HG02840 (cell line): Measurements from ENCODE around the gene FGFRL1.
"Not testable (repeated sequence)": the region's sequence is repeated elsewhere in the genome, so short reads cannot be mapped to it uniquely, and the experiment has no call there.

Experiments
- ATAC-seq: cut with Tn5 transposase; IDR thresholded peaks from one replicate; pipeline ENCODE4 v1.9.1; 2021; ENCODE audit warnings: mild to moderate bottlenecking, moderate library complexity, moderate number of reproducible peaks; ENCODE audit not compliant: unreplicated experiment, low FRiP score

Gene FGFRL1

DNA sequence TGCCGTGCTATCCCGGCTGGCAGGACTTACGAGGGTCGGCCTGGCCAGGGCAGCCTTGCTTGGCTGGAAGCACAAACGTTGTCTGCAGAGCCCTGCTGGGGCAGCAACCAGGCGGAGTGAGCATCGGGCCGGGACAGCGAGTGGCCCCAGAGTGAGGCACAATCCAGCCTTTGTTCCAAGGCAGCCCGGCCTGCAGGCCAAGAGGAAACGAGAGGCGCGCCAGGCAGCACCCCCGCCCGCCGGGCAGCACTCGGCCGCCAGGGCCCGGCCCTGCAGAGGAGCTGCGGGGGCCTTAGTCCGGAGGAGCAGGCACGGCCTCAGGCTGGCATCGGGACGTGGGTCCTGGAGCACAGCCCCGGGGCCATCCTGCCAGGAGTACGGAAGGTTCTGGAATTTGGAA is 24.1 kb downstream of the FGFRL1 start:
- ATAC-seq = no peak

DNA sequence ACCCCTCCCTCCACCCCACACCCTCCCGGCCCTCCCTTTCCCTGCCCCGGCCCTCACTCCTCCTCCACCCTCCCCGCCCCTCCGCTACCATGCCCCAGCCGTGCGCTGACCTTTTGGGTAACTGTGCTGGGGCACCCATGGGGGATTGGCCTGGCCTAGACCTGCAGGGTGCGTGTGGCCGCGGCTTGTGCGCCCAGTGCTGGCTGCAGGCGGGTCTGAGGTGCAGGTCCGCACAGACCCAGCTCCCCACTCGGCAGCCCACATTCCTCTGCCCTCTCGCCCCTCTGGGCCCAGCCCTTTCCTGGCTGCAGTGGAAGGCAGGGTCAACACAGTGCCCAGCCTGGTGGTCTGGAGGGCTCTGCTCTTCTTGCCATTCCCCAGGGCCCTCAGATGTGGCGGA is 24.7 kb downstream of the FGFRL1 start:
- no peak for ATAC-seq

DNA sequence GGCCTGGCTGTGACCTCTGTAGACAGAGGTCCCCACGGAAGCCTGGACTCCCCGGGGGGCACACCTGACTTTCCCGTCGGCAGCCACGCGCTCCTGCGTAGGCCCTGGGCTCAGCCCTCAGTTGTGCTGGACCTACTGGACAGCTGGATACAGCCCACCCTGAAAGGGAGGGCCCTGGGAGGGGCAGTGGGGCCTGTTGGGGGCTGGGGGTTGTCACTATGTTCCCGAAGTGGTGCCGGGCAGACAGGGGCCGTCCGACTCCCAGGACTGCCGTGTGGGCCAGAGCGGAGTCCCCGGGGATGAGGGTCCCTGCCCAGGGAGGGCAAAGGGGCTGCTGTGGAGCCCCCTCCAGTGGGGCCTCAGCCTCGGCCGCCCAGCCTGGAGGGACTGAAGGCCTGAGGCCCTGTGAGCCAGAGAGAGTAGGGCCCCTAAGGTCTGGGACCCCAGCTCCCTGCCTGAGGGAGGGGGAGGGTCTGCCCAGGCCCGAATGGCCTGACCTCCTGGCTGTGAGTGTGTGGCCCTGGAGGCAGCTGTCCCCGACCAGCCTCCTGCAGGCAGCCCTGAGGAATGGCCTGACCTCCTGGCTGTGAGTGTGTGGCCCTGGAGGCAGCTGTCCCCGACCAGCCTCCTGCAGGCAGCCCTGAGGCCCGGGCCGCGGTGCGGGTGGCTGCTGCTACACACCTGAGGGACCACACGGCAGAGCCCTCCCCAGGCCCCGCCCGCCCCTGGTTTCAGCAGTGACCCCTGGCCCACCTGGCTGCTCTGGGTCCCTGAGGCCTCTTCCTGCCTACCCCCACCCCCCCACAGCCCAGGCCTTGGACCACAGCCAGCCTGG is 25.8 kb downstream of the FGFRL1 start:
- no peak for ATAC-seq

DNA sequence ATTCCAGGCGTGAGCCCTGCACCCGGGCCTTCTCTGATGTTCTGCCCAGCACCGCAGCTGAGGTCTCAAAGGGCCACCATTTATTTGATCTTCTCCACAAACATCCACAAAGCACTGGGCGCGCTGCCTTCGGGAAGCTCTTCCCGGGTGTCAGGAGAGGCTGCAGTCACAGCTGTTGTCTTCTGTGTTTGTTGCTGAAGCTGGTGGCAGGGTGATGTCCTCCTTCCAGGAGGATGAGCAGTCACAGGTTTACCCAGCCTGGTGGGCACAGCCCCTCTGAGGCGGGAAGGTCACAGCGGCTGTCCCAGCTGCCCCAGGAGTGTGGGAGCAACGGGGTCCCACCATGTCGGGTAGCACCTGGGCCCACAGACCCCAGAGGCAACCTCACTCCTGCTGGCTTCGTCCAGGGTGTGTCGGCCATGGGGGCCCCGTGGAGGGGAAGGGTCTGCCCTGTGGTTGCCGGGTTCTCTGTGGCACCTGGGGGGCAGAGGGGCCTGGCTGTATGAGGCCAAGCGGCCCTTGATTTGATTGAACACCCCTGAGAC is 27.6 kb downstream of the FGFRL1 start:
- ATAC-seq = no peak

DNA sequence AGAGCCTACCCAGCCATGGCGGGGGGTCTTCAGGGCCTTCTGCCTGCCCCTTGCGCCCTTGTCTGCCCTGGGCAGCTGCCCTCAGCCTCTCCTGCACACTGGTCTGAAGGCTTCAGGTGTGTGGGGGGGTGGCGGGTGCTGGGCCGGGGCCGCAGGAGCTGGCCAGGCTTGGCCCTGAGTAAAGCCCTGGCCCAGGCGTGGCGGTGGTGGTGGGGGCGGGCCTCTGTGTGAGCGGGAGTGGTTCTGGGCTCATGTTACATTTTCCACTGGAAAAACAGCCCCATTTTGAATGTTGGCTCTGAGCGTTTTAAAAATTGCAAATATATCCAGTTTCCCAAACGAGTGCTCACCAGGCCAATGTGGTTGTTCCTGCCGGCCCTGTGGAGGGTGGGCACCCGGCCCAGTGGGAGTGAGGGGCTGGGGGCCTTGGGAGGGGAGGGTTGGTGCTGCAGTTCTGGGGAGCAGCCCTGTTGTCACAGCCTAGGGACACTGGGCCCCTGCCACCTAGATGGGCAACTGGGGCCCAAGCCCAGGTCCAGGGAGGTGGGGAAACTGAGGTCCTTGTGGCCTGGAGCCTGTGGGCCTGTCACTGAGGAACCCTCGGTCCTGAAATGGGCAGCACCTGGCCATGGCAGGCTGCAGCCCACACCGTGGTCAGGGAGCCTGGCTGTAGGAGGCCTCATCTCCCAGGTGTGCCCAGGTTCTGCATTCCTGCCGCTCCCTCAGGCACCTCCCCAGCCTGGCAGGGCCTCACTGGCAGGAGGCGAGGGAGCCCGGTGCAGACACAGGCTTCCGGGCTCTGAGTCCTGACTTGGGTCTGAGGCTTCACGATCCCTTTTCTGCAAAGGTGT is 28.3 kb downstream of the FGFRL1 start:
- no peak for ATAC-seq

DNA sequence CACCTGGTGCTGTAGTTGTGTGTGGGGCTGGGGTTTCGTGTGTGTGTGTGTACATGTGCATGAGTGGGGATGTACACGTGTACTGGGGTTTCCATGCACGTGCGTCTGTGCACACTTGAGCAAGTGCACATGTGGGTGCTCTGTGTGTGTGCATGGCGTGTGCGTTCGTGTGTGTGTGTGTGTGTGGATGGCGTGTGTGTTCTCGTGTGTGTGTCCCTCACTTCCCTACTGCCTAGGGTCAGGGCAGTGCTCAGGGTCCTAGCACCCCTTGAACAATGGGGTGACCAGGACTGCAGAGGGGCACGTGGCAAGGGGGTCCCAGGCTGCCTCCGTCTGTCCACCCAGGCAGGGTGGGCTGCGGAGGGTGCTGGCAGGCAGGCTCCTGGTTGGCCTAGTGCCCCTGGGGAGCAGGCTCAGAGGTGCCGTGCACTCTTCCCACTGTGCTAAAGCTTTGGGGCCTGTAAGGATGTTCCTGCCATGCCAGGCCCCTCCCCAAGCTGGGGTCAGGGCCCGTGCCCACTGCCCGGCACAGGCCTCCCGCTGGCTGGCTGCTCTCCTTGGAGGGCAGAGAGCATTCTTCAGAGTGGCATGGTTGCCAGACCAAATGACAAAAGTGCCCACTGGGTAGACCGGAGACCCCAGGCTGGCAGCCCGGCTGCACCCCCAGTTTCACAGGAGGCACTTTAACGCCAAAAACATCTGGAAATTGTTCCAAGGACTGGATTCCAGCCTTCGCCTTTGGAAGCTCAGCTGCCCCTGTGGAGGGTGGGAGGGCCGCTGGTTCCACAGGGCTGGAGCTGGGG is 29.1 kb downstream of the FGFRL1 start:
- no peak for ATAC-seq

DNA sequence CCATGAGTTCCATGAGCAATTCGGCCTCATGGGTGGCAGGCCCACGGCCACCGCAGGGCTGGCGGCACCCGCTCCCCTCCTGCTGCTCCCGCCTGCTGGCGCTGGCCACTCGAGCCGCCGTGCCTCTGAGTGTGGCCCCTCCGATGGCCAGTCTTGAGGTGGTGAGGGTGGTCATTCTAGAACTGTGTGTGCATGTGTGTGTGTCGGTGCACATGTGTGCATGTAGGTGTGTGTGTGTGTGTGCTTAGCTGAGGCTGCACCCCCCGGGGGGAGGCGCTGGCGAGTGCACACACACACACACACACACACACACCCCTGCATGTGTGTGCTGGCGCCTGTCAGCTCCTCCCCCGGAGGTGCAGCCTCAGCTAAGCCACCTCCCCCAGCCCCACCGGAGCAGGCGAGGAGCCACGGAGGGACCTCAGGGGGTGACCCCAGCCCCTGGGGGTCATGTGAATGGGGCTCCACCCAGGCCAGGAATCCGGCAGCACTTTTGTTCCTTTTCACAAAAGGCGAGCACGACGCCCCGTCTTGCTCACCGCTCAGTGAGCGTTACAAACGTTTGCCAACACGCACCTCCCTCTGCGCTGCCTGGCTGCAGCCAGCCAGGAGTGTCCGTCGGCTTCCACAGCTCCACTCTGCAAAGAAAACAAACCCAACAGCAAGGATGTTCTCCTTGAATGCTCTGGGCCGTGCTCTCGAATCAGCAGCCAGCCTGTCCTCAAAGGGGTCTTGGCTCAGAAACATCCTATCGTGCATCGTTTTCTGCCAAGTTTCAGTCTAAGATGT is 29.9 kb downstream of the FGFRL1 start:
- ATAC-seq = no peak

DNA sequence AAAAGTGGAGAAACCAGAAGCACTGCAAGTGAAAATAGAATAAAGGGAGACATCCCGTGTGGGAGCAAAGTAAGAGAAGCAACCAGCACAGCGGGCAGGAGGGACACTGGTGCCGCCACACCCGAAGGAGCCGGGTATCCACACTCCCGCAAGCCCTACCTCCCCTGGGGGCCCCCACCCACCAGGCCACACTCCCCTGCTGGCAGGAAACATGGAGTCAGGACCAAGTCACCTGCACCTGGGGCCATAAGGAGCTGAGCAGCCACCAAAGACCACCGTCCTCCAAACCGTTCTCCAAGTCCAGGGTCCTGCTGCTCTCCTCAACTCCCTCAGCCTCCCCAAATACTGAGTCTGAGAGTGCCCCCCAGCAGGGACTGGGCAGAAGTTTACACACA is 30.5 kb downstream of the FGFRL1 start:
- ATAC-seq = no peak

DNA sequence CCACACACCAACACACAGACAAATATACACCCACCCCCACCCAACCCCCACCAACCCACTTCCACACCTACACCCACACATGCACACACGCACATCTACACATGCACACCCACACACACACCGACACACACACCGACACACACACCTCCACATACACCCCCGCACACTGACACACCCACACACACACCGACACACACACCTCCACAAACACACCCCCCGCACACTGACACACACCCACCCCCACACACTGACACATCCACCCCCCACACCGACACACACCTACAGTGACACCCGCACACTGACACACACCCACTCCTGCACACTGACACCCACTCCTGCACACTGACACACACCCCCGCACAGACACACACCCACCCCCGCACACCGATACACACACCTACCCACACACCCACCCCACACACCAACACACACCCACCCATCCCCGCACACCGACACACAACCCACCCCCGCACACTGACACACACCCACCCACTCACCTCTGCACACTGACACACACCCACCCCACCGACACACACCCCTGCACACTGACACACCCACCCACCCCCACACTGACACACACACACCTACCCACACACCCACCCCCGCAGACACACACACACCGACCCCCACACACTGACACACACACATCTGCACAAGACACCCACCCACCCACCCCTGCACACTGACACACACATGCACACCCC is 31.1 kb downstream of the FGFRL1 start:
- no peak for ATAC-seq

DNA sequence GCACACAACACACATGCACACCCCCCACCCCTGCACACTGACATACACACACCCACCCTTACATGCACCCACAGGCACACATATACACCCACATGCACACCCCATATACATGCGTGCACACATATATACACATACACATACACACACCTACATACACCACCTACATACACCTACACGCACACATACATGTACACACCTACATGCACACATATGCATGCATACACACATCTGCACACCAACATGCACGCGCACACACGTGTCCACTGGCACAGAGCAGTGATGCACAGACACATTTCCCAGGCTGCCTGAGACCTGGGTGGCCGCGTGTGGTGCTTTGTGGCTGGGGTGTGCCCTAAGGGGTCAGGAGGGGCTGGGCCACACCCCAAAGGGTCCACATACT is 31.7 kb downstream of the FGFRL1 start:
- ATAC-seq = no peak

DNA sequence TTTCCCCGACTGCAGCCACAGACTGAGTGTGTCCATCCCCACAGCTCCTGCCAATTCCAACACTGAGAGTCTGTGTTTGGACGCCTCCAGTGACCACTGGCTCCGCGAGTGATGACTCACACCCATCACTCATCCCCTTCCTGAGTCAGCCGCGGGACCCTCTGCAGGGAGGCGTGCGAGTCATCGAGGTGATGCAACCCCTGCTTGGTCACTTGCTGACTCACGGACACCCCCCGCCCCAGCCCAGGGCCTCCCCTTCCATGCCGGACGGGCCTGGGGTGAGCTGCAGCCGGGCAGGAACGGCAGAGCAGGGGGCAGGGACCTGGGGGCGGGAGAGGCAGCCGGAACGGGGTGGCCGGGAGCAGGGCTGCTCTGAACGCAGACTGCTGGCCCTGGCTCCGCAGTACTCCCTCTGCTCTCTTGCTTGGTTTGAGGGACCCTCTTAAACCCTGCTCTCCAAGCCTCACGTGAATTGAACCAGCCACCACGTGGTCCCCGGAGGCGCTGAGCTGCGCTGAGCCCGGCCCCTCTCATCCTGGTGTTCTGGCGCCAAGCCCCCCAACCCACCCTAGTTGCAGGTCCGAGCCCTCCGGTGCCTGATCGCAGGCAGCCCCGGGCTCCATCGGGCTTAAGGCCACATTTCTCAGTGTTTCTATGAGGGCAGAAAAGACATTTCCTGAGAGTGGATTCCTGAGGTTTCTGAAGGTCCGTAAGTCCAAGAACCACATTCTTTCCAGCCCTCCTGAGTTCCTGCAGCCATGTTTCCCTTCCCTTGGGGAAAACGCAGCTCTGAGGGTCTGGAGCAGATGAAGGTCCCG is 32.4 kb downstream of the FGFRL1 start:
- ATAC-seq = no peak

DNA sequence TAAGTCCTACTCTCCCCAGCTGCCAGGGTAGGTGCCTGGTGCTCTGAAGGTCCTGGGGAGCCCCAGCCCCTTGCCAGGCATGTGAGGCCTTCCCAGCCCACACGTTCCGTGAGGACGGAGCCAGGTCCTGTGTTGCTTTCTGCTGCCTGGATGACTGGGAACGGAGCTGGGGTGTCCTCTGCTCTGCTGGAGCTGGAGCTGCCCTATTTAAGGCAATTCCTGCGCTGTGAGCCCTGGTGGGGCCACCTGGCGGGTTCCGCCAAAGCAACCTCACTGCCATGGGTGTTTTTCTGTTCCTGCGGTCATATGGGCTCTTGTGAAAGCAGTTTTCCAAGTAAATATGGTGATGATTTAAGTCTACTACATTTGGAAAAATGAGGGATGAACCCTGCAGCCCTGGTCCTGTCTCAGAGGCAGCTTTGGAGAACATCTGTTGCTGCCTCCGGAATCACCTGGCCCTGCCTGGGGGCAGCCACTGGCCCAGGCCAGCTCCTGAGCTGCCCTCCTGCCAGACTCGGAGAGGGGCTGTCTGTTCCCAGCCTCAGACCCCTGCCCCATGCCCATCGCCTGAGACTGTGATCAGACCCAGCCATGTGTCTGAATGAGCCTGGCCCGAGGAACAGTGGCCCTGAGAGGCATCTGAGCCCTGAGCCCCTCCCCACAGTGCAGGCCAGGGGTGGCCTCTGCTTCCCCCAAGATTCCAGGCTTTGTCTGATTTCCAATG is 33.2 kb downstream of the FGFRL1 start:
- ATAC-seq = no peak

DNA sequence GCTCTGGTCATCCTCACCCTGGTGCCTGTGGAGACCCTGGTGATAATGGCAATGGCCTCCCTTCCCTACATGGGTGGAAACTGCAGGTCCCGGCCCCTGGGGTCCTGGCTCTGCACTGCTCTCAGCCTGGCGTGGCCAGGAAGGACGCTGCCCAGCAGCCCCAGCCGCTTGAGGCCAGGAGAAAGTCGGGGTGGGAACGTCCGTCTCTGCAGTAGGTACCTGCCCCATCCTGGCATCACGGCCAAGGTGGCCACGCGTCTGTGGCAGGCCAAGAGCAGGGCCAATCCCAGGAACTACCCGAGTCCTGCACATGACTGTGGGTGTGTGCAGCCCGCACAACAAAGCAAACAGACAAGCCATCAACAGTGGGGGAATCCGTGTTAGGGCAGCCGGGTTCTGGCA is 33.8 kb downstream of the FGFRL1 start:
- no peak for ATAC-seq

DNA sequence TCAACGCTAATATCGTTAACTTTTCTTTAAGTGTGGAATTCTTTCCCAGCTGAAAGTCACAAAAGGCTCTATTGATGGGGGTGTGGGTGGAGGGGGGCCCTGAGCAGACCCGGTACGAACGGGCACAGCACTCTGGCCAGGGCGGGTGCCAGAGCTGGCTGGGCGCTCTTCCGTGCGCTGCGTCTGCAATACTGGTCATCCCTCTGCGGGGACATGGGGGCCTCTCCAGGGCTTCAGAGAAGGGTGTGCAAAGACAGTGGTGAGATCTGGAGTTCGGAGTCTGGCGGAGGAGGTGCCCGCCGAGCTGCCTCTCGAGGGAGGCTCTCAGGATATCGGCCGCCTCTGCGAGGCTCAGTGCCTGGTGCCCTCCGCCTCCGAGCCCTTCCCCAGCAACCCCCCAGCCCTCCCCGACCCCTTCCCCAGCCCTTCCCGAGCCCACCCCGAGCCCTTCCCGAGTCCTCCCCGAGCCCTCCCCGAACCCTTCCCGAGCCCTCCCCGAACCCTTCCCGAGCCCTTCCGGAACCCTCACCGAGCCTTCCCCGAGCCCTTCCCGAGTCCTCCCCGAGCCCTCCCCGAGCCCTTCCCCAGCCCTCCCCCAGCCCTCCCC is 34.3 kb downstream of the FGFRL1 start:
- no peak for ATAC-seq

DNA sequence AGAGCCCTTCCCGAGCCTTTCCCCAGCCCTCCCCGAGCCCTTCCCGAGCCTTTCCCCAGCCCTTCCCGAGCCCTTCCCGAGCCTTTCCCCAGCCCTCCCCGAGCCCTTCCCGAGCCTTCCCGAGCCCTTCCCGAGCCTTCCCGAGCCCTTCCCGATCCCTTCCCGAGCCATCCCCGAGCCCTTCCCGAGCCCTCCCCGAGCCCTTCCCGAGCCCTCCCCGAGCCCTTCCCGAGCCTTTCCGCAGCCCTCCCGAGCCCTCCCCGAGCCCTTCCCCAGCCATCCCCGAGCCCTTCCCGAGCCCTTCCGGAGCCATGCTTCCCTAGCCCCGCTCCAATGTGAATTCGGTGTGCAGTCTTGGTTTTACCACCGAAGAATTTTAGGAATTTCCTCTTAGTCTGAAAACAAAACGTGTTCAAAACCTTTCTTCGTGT is 35.2 kb downstream of the FGFRL1 start:
- not testable (repeated sequence) for ATAC-seq

DNA sequence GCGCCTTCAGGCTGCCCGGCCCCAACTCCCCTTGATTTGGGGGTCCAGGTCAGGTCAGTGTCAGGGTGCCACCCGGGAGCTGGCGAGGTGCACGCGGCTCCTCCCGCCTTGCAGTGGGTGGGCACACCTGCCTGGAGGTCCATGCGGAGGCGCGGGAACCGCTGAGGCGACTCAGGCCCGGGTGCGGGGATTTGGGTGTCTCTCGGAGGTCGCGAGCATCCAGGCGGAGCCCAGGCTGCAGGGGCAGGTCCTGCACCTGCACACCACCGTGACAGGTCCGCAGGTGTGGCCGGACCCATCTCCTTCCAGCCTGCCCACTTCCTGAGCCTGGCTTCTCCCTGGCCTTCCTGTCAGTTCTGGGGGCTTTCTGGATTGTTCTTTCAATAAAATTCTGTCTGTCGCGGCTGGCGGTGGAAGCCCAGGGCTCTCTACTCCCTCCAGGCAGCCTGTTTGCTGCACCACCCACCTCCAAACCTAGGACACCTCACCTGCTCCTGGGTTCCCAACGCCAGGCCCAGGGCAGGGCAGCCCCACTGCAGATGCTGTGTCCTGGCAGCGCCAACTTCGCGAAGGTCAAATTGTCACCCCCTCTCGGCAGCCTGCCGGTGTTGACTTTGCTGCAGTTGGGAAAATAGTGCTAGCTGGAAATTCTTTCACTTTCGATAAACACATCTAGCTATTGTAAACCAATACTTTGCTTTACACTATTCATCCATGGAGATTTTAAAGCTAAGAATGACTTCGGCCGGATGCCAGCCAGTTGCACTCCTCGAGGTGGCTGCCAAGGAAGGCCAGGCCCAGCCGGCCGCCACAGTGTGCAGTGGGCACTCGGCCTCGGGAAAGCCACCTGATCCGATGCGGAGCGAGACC is 35.9 kb downstream of the FGFRL1 start:
- ATAC-seq = no peak
